Measurements from ENCODE around the gene DEPDC5.

DEPDC5 gene

DNA sequence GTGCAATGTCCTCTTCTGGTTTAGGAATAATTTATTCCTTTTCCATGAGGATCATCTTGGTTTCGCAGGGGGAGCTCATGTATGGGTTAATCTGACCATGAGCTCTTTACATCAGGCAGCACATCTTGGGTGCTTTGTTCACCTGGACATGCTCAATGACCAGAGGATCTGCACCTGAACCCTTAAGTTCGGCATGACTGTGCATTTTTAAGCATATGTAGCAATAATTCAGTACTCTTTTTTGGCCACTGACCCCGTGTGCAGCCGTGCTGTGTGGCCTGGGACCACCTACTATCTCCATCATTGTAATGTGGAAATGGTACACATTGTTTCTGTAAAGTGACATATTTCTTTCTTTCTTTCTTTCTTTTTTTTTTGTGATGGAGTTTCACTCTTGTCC, 62.9 kb downstream of the DEPDC5 start:
- no peak for DNase-seq

DNA sequence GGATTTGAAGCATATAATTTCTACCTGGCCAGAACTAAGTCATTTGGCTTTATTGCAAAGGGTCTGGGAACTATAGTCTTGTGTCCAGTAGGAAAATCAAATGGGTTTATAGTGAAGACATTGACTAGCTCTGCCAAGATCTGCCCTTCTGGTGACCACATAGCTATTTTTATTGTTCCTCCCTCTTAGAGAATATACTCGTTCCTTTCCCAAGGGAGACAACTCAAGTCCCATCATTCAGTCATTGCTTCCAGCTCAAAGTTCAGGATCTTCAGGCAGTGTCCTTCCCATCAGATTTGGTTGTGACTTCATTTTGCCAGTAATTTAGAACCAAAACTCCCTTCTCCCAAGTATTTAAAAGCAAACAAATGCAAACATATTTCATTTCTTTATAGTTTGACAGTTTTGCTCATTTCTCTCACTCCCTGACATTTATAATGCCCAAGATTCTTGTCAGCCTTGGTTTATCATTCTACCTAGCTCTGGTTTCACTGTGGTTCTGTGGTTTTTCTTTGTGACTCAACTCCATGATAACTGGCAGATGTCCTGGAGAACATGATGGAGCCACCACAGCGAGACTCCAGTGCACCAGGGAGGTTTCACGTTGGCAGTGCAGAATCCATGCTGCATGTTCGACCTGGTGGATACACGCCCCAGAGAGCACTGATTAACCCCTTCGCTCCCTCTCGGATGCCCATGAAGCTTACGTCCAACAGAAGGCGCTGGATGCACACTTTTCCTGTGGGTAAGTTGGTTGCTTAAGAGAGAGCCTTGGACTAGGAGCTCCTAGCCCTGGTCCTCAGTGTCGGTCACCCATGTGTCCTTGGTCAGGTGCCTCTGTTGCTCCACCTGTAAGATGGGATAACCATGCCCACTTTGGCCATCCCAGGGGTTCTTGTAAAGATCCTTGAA, 64.9 kb downstream of the DEPDC5 start:
- no peak for DNase-seq

GRCh38 chr22:31820655-31821054, 66.8 kb downstream of the DEPDC5 start:
- no peak for DNase-seq

DNA sequence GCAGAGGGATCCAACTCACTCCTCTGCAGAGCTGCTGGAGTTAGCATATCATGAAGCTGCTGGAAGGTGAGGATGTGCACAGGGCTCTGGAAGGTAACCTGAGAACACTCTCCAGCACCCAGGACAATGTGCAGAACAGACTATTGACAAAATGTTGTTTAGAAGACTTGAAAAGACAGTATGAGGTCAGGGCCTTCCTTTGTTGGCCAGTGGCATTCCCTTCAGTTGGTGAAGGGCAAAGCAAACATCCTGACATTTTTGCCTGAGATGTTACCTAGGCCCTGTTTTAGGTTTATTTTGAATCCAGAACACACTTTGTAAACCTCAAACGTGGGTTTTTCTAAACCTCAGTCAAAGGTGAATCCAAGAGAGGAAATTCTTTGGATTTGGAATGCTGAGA, 67.8 kb downstream of the DEPDC5 start:
- no peak for DNase-seq

DNA sequence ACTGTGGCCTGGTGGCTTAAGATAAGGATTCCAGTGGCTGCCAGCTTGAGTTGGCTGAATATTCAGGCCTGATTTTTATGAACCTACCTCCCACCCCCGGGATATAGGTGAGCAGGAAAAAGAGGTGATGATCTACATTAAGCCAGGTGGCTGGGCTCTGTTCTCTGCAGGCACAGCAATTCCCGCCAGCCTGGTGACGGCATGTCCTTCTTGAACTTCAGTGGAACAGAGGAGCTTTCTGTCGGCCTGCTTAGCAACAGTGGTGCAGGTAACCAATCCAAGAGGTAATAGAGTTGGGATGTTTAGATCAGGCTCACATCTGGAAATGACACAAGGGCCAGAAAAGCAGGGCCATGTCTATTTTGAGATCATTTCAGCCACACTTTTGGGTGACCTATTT, 68.7 kb downstream of the DEPDC5 start:
- DNase-seq = no peak

GRCh38 chr22:31825513-31825912, 71.7 kb downstream of the DEPDC5 start:
- DNase-seq = no peak

- DNase-seq = no peak
Measured at GRCh38 chr22:31826443-31826842, 72.6 kb downstream of the DEPDC5 start.

- DNase-seq = no peak
Measured at GRCh38 chr22:31828739-31829138, 74.9 kb downstream of the DEPDC5 start.

GRCh38 chr22:31829505-31829904, 75.7 kb downstream of the DEPDC5 start:
- peak; percentile 6 to 10 for DNase-seq

- no peak for DNase-seq
Measured at GRCh38 chr22:31830721-31831070, 76.9 kb downstream of the DEPDC5 start.

DNA sequence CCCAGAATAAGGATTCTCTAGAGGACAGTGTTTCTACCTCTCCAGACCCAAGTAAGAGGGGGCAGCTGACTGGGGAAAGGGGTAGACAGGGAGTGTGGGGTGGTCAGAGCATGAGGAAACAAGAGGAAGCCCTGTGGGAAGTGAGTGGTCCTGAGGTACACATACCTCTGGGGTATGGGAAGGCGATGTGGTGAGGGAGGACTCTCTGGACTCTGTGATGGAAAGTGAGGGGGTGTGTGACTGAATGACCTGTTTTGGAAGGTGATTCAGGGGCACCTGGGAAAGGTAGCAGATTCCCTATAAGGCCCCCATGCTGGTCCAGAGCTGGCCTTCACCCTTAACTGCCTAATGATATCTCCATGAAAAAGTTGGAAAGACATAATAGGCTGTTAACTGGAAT, 80.1 kb downstream of the DEPDC5 start:
- no peak for DNase-seq

DNA sequence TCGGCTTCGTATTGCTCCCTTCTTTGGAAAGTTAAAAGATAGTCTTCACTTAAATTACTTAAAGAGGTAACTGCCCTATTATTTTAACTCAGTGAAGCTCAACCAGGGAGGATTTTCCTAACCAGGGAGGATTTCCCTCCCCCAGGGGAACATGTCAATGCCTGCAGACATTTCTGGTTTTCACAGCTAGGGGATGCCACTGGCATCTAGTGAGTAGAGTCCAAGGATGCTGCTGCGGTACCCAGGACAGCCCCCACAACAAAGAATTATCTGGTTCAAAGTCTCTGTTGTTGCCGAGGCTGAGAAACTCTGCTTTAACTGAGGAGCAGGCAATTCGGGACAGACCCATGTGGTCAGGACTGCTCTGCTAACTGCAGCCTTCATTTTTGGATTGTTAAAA, 82.2 kb downstream of the DEPDC5 start:
- DNase-seq = no peak

DNA sequence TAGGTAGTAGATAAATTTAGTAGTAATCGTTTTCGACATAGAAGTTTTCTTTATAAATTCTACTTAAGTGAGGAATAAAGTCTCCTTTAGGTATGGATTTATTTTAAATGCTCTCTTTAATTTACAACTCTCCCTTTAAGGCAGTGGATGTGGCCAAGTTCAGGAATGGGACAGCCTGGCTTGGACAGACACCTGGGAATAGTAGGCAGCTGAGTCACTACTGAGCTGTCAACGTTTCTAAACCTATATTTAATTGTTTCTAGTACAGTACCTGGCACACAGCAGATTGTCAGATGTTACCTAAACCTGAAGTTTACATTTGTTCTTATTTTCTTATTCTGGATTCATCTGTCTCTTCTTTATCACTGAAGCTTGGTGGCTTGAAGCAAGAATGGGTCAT, 85.1 kb downstream of the DEPDC5 start:
- no peak for DNase-seq

- no peak for DNase-seq
Measured at GRCh38 chr22:31839986-31840385, 86.2 kb downstream of the DEPDC5 start.

DNA sequence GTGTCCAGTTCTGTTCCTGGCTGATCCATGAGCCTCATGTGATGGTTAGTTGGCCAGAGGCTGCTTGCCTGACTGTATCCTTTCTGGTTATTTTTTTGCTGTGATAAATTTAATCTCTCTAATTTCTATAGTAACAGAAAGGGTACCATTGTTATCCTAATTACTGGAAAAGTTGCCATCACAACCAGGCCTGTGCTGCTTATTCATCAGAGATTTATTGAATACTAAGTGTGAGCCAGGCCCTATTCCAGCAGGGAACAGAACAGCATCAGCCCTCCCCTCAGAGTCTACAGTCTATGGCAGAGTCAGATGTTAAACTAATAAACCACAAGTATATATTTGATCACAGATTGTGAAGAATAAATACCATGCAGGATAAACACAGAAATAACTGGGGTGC, 86.8 kb downstream of the DEPDC5 start:
- no peak for DNase-seq

DNA sequence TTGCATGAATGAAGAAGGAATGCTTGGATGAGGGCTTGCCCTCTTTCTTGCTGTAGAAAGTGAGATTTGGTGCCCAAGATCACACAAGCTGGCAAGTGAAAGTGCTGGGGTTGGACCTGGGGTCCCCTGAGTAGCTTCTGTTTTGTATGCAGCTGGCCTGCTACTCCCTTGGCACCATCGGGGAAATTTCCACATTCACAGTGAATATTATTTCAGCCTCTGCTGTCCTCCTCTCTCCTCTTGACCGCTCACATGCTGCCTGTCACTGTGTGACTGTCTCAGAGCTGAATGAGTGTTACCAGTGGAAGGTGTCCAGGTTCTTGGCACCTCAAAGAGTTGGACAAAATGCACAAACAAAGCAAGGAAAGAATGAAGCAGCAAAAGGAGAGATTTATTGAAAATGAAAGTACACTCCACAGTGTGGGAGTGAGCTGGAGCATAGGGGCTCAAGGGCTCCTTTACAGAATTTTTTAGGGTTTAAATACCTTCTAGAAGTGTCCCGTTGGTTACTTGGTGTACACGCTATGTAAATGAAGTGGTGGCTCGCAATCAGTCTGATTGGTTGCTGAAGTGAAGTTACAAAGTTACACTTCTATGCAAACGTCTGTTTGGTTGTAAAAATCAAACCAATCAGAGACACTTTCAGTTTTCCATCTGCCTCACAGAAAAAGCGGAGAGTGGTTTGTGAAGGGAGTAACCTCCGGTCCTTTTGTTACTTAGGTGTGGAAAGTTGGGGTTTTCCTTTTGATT, 87.4 kb downstream of the DEPDC5 start:
- no peak for DNase-seq

GRCh38 chr22:31843526-31843925, 89.7 kb downstream of the DEPDC5 start:
- no peak for DNase-seq

GRCh38 chr22:31844941-31845340, 91.1 kb downstream of the DEPDC5 start:
- DNase-seq = no peak

GRCh38 chr22:31846161-31847115, 92.6 kb downstream of the DEPDC5 start:
- no peak for DNase-seq

- no peak for DNase-seq
Measured at GRCh38 chr22:31848411-31848810, 94.6 kb downstream of the DEPDC5 start.

GRCh38 chr22:31850135-31850534, 96.3 kb downstream of the DEPDC5 start:
- no peak for DNase-seq

DNA sequence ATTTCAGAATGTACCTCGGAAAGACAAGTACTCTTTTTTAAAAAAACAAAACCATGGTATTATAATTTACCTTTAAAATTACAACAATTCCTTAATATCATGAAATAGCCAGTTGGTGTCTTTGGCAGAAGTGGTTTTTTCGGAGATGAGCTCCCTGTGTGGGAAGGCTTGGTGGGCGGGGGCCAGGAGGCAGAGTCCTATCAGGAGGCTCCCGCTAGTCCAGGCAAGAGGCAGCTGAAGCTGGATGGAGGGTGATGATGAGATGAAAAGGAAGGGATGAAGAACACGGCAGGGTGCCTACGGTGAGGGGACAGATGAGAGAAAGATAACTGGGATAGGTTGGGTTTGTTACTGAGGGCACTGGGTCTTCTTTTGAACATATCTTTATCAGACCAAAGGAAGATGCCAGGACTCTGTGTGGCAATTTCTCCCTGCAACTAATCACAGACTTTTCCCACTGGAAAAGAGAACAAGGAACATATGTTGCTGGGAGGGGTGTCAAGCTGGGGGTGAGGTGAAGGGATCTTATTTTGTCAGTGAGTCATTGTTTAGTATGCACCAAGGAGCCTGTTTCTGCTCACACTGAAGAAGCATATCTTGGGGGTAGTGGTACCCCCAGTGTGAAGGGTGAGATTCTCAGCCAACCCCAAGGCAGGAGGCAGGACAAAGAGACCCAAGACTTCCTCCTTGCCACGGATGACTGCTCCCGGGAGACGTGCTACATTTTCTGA, 99.0 kb downstream of the DEPDC5 start:
- no peak for DNase-seq

Measured in activated CD4-positive, alpha-beta T cell treated with anti-CD3 and anti-CD28 coated beads, Interleukin-2, amount 50 U/mL, for 4 hours (primary cell).